Heart left ventricle (tissue), 16 donors: ENCODE measurements around the gene HOXA9. TPM values are rescaled to one million over a fixed set of nuclear protein-coding genes. Genes with fewer than 3 reads are reported as not detected.

Experiments used
- ATAC-seq, 4 donors: fragments of 200-7000 bp; cut with Tn5 transposase; one replicate each; pipeline ENCODE4 v1.9.1; 2020 to 2022; ENCODE audit warnings: moderate library complexity in 4 of 4, mild to moderate bottlenecking in 3 of 4, moderate number of reproducible peaks in 1 of 4
- DNase-seq, 5 donors: peaks; one replicate each; pipeline ENCODE4 v3.0.0-alpha.2; 2020
- H3K27ac ChIP-seq, 12 donors: fragments of 200-600 bp; sonication (generic) in 4 of 12; one replicate each; pipeline versions ENCODE4 v1.5.0 to v1.8.0; 2016 to 2022; ENCODE audit warnings: mild to moderate bottlenecking in 2 of 12
- H3K27me3 ChIP-seq, 9 donors: fragments of 200-600 bp; sonication (generic) in 2 of 9; one replicate each; pipeline versions ENCODE4 v1.5.1 to v1.8.0; 2016 to 2022; ENCODE audit warnings: mild to moderate bottlenecking in 3 of 9
- H3K36me3 ChIP-seq, 9 donors: fragments of 200-600 bp; sonication (generic) in 2 of 9; one replicate each; pipeline versions ENCODE4 v1.5.0 to v1.8.0; 2018 to 2022; ENCODE audit warnings: mild to moderate bottlenecking in 2 of 9
- H3K4me1 ChIP-seq, 12 donors: fragments of 200-600 bp; sonication (generic) in 4 of 12; one replicate each; pipeline versions ENCODE4 v1.5.0 to v1.8.0; 2016 to 2022; ENCODE audit warnings: mild to moderate bottlenecking in 3 of 12
- H3K4me3 ChIP-seq, 12 donors: fragments of 200-600 bp; sonication (generic) in 4 of 12; one replicate each; pipeline versions ENCODE4 v1.5.0 to v1.8.0; 2017 to 2022; ENCODE audit warnings: mild to moderate bottlenecking in 9 of 12, moderate library complexity in 4 of 12
- H3K9me3 ChIP-seq, 12 donors: fragments of 200-600 bp; sonication (generic) in 4 of 12; one replicate each; pipeline versions ENCODE4 v1.5.0 to v1.8.0; 2016 to 2022; ENCODE audit warnings: mild to moderate bottlenecking in 1 of 12
- POLR2A ChIP-seq, 2 donors: fragments of 450-650 bp; IDR thresholded peaks; one replicate each; pipeline ENCODE4 v1.6.1; 2017; ENCODE audit warnings: antibody characterized with exemption in 2 of 2, mild to moderate bottlenecking in 2 of 2, moderate library complexity in 2 of 2
- WGBS, 4 donors: extraction: QIAGEN DNeasy Blood & Tissue Kit in 2 of 4; methylation state at CpG; one replicate each; pipeline versions ENCODE4 v1.1.5 to v1.1.7; 2013 to 2018; 5-methylcytosine and 5-hydroxymethylcytosine counted together
- intact Hi-C, 10 donors: fragments of 100-400 bp; cut with DNase I; formaldehyde crosslinking; loops; one replicate each; pipeline versions ENCODE4 v1.11.1 to v1.14.2; 2022
- polyA plus RNA-seq, 2 donors: library from polyadenylated mRNA; stranded (reverse); fragments of 200-250 nt; gene quantifications; one replicate each; pipeline ENCODE4 v1.2.3, GENCODE V29; 2013
- total RNA-seq, 9 donors: library from RNA; depleted of rRNA in 2 of 9; stranded (reverse); fragments of >200 nt in 2 of 9; fragmentation: NEBNext Ultra II Directional in 3 of 9; extraction: Animal tissue kit (Norgen Biotek cat#: 25700) in 3 of 9; gene quantifications; one replicate each; pipeline versions ENCODE4 v1.1.0 to v1.2.4, GENCODE V29; 2016 to 2023
- TF ChIP-seq, protein P1 (sequence below), 12 donors: fragments of 200-600 bp; sonication (generic) in 4 of 12; IDR thresholded peaks; one replicate each; pipeline versions ENCODE4 v1.5.0 to v1.8.0; 2018 to 2022; ENCODE audit warnings: antibody characterized with exemption in 12 of 12, mild to moderate bottlenecking in 5 of 12
- donor health status: ischemic (EF 13 %, LVEDD 7.1; RV severe dilation, severe dysfunction).
- donor health status: healthy with polysubstance abuse.
- donor health status: DM: no; HTN: yes; CAD: no.
- donor health status: DM: no; HTN: no; CAD: no.
- donor health status: ischemic (EF 25% LVEDD 6.9; RV normal size, moderate dysfunction).
- donor health status: ischemic (EF 25% LVEDD 5.7; RV mildly dilated, moderate dysfunction).
- donor health status: healthy.
- donor health status: DM: yes; HTN: yes; CAD: no.
- donor health status: ischemic (EF 35%, LVEDD 5.7; RV mildly dilated, moderate dysfunction).
- donor health status: nonischemic (EF 11% LVEDD 7.7; RV severe dilation, severe dysfunction).
- donor health status: DM: yes; HTN: yes; CAD: no.
- donor health status: PGD.
- donor health status: ischemic (EF 29% LVEDD 5.4; RV normal size, mild dysfunction).
- donor health status: nonischemic (EF 23%, LVEDD 6.1; RV moderate dilation, normal function).

The HOXA9 gene
- total and polyA plus RNA-seq, 11 donors: 0.29 TPM; not detected in 10

DNA sequence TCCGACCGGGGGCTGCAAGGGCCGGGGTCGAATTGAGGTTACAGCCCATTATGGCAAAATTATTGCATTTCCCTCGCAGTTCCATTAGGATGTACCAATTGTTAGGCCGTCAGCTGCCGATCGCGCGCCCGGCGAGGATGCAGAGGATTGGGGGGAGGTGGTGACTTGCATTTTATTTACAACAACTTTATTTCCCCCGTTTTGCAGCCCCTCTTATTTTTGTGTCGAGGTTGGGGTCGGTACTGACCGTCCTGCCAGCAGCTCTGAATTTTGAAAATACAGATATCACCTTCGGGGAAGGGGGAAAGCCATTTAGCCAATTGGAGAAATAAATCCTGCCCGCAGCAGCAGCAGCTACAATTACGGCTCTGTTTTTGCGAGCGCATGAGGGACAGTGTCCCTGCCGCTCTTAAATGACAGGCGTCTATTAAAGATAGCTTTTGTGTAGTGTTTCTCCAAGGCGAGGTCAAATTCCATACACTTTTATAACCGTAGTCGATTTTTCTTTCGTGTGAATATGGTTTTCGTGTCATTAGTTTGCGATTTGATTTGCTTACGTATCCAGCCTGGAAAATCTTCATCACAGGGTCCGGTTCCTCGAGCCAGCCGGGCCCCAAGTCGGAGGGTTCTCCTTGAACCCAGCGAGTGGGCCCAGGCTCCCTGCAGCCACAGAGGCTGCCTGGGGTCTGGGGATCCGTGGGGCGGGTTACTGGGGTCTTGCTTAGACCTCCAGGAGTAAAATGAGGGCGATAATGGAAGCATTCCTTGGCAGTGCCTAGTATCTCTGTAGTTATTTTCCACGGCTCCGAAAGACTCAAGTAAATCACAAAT, 21.2 kb downstream of the HOXA9 start:
- Histone ChIP-seq H3K27ac (peak overlapping the region in 1 of 12 donors; percentile 61), H3K36me3 (no peaks in the 10 kb centered on the region), H3K4me1 (peaks cover 0 to 57% (median 14%) of the 10 kb centered on the region in 12 donors), H3K4me3 (peak overlapping the region in 6 of 12 donors; percentile 40 to 69 (median 50)), H3K27me3 (peaks cover 85 to 100% (median 99%) of the 10 kb centered on the region in 9 donors), H3K9me3 (no peaks in the 10 kb centered on the region)
- intact Hi-C loops: loop anchor here in 3 of 10 donors (5.0 kb wide), 3 partner anchors 287 to 462 kb away; no protein-coding TSS in a partner anchor
- ATAC-seq (no peak), DNase-seq (no peak)
- TF ChIP-seq, protein P1, sequence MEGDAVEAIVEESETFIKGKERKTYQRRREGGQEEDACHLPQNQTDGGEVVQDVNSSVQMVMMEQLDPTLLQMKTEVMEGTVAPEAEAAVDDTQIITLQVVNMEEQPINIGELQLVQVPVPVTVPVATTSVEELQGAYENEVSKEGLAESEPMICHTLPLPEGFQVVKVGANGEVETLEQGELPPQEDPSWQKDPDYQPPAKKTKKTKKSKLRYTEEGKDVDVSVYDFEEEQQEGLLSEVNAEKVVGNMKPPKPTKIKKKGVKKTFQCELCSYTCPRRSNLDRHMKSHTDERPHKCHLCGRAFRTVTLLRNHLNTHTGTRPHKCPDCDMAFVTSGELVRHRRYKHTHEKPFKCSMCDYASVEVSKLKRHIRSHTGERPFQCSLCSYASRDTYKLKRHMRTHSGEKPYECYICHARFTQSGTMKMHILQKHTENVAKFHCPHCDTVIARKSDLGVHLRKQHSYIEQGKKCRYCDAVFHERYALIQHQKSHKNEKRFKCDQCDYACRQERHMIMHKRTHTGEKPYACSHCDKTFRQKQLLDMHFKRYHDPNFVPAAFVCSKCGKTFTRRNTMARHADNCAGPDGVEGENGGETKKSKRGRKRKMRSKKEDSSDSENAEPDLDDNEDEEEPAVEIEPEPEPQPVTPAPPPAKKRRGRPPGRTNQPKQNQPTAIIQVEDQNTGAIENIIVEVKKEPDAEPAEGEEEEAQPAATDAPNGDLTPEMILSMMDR (IDR thresholded peaks at IDR 0.05): no peak
- no peak for TF ChIP-seq POLR2A (IDR thresholded peaks at IDR 0.05)
- WGBS, 4 donors: 16 to 33% (median 24%) methylated on average over 39 to 40 of the region's 40 CpGs

DNA sequence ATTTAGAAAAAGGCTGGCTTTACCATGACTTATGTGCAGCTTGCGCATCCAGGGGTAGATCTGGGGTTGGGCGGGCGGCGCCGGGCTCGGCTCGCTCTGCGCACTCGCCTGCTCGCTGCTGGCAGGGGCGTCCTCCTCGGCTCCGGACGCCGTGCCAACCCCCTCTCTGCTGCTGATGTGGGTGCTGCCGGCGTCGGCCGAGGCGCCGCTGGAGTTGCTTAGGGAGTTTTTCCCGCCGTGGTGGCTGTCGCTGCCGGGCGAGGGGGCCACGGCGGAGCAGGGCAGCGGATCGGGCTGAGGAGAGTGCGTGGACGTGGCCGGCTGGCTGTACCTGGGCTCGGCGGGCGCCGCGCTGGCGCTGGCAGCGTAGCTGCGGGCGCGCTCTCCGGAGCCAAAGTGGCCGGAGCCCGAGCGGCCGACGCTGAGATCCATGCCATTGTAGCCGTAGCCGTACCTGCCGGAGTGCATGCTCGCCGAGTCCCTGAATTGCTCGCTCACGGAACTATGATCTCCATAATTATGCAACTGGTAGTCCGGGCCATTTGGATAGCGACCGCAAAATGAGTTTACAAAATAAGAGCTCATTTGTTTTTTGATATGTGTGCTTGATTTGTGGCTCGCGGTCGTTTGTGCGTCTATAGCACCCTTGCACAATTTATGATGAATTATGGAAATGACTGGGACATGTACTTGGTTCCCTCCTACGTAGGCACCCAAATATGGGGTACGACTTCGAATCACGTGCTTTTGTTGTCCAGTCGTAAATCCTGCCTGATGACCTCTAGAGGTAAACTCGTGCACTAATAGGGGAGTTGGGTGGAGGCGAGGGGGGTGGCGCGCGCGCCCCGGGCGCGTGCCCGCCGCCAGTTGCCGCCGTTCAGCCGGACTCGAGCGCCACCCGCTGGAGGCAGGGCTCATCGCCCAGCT, 22.1 kb downstream of the HOXA9 start, which contains the start of gene HOXA5:
Gene HOXA5, minus strand, starts transcription at position 659 of the 927 bp plus-strand sequence. Its CDS starts 74 bp downstream, at position 585.
- DNase-seq (peak in 1 of 5 donors; percentile 60), ATAC-seq (peak in 3 of 4 donors; percentile 40 to 73 (median 52))
- peak in 1 of 2 donors; percentile 74 for TF ChIP-seq POLR2A (IDR thresholded peaks at IDR 0.05)
- TF ChIP-seq, protein P1 (IDR thresholded peaks at IDR 0.05): peak; percentile 14 to 59 (median 43)
- H3K4me3 ChIP-seq: peak within 1 kb of the TSS; percentile 18 to 69 (median 48)
- no peaks in the 10 kb centered on the region for H3K9me3 ChIP-seq
- peaks cover 79 to 100% (median 99%) of the 10 kb centered on the region in 9 donors for H3K27me3 ChIP-seq
- intact Hi-C loops: loop anchor here in 3 of 10 donors (5.0 kb wide), 3 partner anchors 286 to 461 kb away; no protein-coding TSS in a partner anchor
- no peaks in the 10 kb centered on the region for H3K36me3 ChIP-seq
- 9 to 12% (median 11%) methylated on average over 55 to 86 of the region's 86 CpGs for WGBS, 4 donors
- peaks cover 0 to 53% (median 13%) of the 10 kb centered on the region in 12 donors for H3K4me1 ChIP-seq
- peak within 1 kb of the TSS in 3 of 12 donors; percentile 30 to 61 (median 35) for H3K27ac ChIP-seq

DNA sequence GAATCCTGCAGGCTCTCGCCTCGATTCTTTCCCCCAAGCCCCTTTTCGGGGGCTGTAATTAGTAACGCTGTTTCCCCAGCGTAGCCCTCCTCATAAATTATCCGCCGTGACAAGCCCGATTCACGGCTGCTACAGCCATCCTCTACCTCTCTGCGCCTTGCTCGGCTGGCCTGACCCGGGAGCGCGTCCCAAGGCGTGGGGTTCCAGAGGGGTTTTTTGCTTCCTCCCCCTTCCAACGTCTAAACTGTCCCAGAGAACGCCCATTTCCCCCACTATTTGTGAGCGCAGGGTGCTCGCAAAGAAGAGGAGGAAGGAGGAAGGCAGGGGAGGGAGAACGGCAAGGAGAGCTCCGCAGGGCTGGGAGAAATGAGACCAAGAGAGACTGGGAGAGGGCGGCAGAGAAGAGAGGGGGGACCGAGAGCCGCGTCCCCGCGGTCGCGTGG, 22.7 kb downstream of the HOXA9 start:
- TF ChIP-seq, protein P1 (IDR thresholded peaks at IDR 0.05): no peak
- TF ChIP-seq POLR2A (IDR thresholded peaks at IDR 0.05): no peak
- Histone ChIP-seq H3K4me1 (peaks cover 0 to 46% (median 9%) of the 10 kb centered on the region in 12 donors), H3K4me3 (peak overlapping the region; percentile 18 to 69 (median 48)), H3K27me3 (peaks cover 73 to 100% (median 97%) of the 10 kb centered on the region in 9 donors), H3K27ac (peak overlapping the region in 2 of 12 donors; percentile 35 to 61), H3K36me3 (no peaks in the 10 kb centered on the region), H3K9me3 (no peaks in the 10 kb centered on the region)
- DNase-seq: no peak
- intact Hi-C loops: loop anchor here in 3 of 10 donors (5.0 kb wide), 3 partner anchors 285 to 460 kb away; no protein-coding TSS in a partner anchor
- no peak for ATAC-seq
- WGBS, 4 donors: 6 to 12% (median 7%) methylated on average over 29 of the region's 29 CpGs
